OCI-LY7 (cell line): ENCODE data around the gene IP6K3. TPM values are rescaled to one million over a fixed set of nuclear protein-coding genes. Genes with fewer than 3 reads are reported as not detected.

ENCODE experiments used
- BruUV-seq: library from RNA; stranded (reverse); fragments of 400-500 nt; replicated peaks from 2 replicates; lab custom pipeline; 2021; lab: Mats Ljungman, UMichigan
- CTCF ChIA-PET: fragments of 300-600 bp; sonication (Branson Sonifier 250); formaldehyde crosslinking; loops from one replicate; lab custom pipeline; 2022; ENCODE audit warnings: antibody characterized with exemption; ENCODE audit not compliant: unreplicated experiment; lab: Charles Lee
- POLR2A ChIA-PET: fragments of 300-600 bp; sonication (Branson Sonifier 250); formaldehyde crosslinking; loops from one replicate; lab custom pipeline; 2022; ENCODE audit warnings: antibody characterized with exemption; lab: Charles Lee
- DNase-seq: peaks from one replicate; pipeline ENCODE4 v3.0.0-alpha.2; 2015; ENCODE audit warnings: low spot score
- H2AFZ ChIP-seq: fragments of 200-600 bp; sonication (generic), shearing (Covaris generic); 2 replicates; pipeline ENCODE4 v1.6.1; 2014; ENCODE audit warnings: mild to moderate bottlenecking, antibody characterized with exemption, low read length, moderate library complexity
- H3K27ac ChIP-seq: fragments of 200-600 bp; sonication (generic); 2 replicates; pipeline ENCODE4 v1.5.1; 2014; ENCODE audit warnings: mixed run types, low read depth, mild to moderate bottlenecking, moderate library complexity, low read length, inconsistent platforms; ENCODE audit not compliant: poor library complexity, severe bottlenecking
- H3K36me3 ChIP-seq: fragments of 200-600 bp; sonication (generic); 2 replicates; pipeline ENCODE4 v1.6.1; 2014; ENCODE audit warnings: mild to moderate bottlenecking, antibody characterized with exemption, low read length, moderate library complexity, mixed read lengths; ENCODE audit not compliant: insufficient read depth
- H3K4me1 ChIP-seq: fragments of 200-600 bp; sonication (generic); 2 replicates; pipeline ENCODE4 v1.5.1; 2014; ENCODE audit warnings: mild to moderate bottlenecking, low read length; ENCODE audit not compliant: insufficient read depth, poor library complexity, severe bottlenecking
- H3K4me2 ChIP-seq: fragments of 200-600 bp; sonication (generic); 2 replicates; pipeline ENCODE4 v1.6.1; 2014; ENCODE audit warnings: mild to moderate bottlenecking, low read length
- H3K4me3 ChIP-seq: fragments of 200-600 bp; sonication (generic); 2 replicates; pipeline ENCODE4 v1.5.1; 2014; ENCODE audit warnings: mild to moderate bottlenecking, low read depth, low read length; ENCODE audit not compliant: poor library complexity, severe bottlenecking
- H3K79me2 ChIP-seq: fragments of 200-600 bp; sonication (generic); 2 replicates; pipeline ENCODE4 v1.6.1; 2016; ENCODE audit warnings: low read depth, mild to moderate bottlenecking, low read length, moderate library complexity, mixed read lengths; ENCODE audit not compliant: insufficient read depth
- H3K9me2 ChIP-seq: fragments of 200-600 bp; sonication (generic); 2 replicates; pipeline ENCODE4 v1.6.1; 2016; ENCODE audit warnings: mild to moderate bottlenecking, low read length, mixed read lengths; ENCODE audit not compliant: insufficient read depth
- H3K9me3 ChIP-seq: fragments of 200-600 bp; sonication (generic); 2 replicates; pipeline ENCODE4 v1.6.1; 2014; ENCODE audit warnings: mild to moderate bottlenecking, mixed run types, low read length, mixed read lengths
- H4K20me1 ChIP-seq: fragments of 200-600 bp; sonication (generic); 2 replicates; pipeline ENCODE4 v1.6.1; 2014; ENCODE audit warnings: mild to moderate bottlenecking, antibody characterized with exemption, low read length, moderate library complexity, mixed read lengths; ENCODE audit not compliant: insufficient read depth
- EZH2phosphoT487 ChIP-seq: fragments of 200-600 bp; sonication (generic); IDR thresholded peaks from 2 replicates; pipeline ENCODE4 v1.6.1; 2018; ENCODE audit warnings: low read depth, borderline replicate concordance, mild to moderate bottlenecking, mixed run types, antibody characterized with exemption, low read length, moderate library complexity, mixed read lengths
- intact Hi-C: fragments of 100-400 bp; cut with micrococcal nuclease; formaldehyde crosslinking; loops from one replicate; pipeline ENCODE4 v1.10.0; 2022; ENCODE audit not compliant: unreplicated experiment
- total RNA-seq, 2 experiments: library from RNA; depleted of rRNA in 1 of 2; stranded (reverse); fragments of >200 nt in 1 of 2; shearing (Covaris generic) in 1 of 2; gene quantifications; 2 replicates each; pipeline ENCODE4 v1.2.3, GENCODE V29; 2014 to 2022
- TF ChIP-seq, protein P1 (sequence below): fragments of 200-600 bp; sonication (generic); conservative IDR thresholded peaks from 2 replicates; pipeline ENCODE4 v1.5.1; 2014; ENCODE audit warnings: mild to moderate bottlenecking, antibody characterized with exemption, low read length, moderate library complexity, mixed read lengths

The IP6K3 gene
- total RNA-seq, 2 experiments from 2014 or later = not detected

DNA sequence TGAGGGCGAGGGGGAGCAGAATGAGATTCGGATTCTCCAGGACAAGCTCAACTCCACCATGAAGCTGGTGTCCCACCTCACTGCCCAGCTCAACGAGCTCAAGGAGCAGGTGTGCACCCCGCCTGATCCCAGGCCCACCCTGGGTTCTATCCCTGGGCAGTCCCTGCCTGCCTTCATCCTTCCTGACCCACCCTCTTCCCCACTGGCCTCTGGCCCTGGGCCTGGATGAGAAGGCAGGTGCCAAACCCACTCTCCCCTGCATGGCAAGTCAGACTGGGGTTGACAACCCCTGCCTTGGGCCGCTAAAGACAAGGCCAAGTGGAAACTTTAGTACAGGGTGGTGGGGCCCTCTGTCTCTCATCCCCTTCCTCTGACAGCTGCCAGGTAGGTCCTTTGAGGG, 51.7 kb downstream of the IP6K3 start:
- no TSS peak for BruUV-seq
- Histone ChIP-seq H3K27ac (no peak overlapping the region), H3K4me2 (no peak overlapping the region), H4K20me1 (0 out of 2 replicates have a peak, but pooled peaks cover 2% of the 10 kb centered on the region), H3K4me3 (no peak overlapping the region), H2AFZ (no peak overlapping the region), H3K9me3 (no peaks in the 10 kb centered on the region), H3K79me2 (no peaks in the 10 kb centered on the region), H3K4me1 (peaks cover 26% of the 10 kb centered on the region), H3K36me3 (peaks cover 100% of the 10 kb centered on the region), H3K9me2 (no peaks in the 10 kb centered on the region)
- POLR2A ChIA-PET = no interaction called here
- CTCF ChIA-PET = no interaction called here
- TF ChIP-seq, protein P1, sequence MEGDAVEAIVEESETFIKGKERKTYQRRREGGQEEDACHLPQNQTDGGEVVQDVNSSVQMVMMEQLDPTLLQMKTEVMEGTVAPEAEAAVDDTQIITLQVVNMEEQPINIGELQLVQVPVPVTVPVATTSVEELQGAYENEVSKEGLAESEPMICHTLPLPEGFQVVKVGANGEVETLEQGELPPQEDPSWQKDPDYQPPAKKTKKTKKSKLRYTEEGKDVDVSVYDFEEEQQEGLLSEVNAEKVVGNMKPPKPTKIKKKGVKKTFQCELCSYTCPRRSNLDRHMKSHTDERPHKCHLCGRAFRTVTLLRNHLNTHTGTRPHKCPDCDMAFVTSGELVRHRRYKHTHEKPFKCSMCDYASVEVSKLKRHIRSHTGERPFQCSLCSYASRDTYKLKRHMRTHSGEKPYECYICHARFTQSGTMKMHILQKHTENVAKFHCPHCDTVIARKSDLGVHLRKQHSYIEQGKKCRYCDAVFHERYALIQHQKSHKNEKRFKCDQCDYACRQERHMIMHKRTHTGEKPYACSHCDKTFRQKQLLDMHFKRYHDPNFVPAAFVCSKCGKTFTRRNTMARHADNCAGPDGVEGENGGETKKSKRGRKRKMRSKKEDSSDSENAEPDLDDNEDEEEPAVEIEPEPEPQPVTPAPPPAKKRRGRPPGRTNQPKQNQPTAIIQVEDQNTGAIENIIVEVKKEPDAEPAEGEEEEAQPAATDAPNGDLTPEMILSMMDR = no peak
- no peak for TF ChIP-seq EZH2phosphoT487
- no peak for DNase-seq
- intact Hi-C loops = no loop called here

DNA sequence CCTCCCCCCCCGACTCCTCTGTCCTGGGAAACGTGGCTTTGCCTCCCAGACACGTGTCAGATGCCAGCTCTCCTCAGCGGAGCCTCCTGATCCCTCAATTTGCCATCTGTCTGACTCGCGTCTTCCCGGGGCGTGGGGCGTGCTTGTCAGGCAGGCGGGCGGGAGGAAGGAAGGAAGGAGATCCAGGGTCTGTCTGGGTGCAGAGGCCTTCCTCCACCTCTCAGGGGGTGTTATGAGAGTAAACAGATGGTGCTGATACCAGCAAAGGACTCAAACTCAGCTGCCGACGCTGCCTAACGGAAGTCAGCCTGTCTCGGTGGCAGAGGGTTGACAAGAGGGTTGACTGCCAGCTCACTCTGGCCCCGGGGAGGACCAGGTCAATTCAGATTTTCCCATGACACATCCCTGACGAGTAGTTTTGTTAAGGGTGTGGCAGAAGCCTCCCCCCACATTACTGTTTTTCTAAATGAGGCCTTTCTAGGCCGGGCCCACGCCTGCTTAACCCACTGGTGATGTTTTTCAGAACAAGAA, 52.2 kb downstream of the IP6K3 start:
- no peak overlapping the region for H3K4me2 ChIP-seq
- no TSS peak for BruUV-seq
- H3K79me2 ChIP-seq = no peaks in the 10 kb centered on the region
- CTCF ChIA-PET = no interaction called here
- H3K9me3 ChIP-seq = no peaks in the 10 kb centered on the region
- POLR2A ChIA-PET = interaction anchor here (0.6 kb wide), 1 partner anchor 353 kb away, joined by 3 read pairs; no protein-coding TSS in a partner anchor
- no peaks in the 10 kb centered on the region for H3K9me2 ChIP-seq
- H3K36me3 ChIP-seq = peaks cover 100% of the 10 kb centered on the region
- intact Hi-C loops = no loop called here
- no peak for DNase-seq
- peaks cover 21% of the 10 kb centered on the region for H3K4me1 ChIP-seq
- no peak for TF ChIP-seq EZH2phosphoT487
- TF ChIP-seq, protein P1 = no peak
- H3K4me3 ChIP-seq = no peak overlapping the region
- no peaks in the 10 kb centered on the region for H4K20me1 ChIP-seq
- no peak overlapping the region for H3K27ac ChIP-seq
- H2AFZ ChIP-seq = no peak overlapping the region

DNA sequence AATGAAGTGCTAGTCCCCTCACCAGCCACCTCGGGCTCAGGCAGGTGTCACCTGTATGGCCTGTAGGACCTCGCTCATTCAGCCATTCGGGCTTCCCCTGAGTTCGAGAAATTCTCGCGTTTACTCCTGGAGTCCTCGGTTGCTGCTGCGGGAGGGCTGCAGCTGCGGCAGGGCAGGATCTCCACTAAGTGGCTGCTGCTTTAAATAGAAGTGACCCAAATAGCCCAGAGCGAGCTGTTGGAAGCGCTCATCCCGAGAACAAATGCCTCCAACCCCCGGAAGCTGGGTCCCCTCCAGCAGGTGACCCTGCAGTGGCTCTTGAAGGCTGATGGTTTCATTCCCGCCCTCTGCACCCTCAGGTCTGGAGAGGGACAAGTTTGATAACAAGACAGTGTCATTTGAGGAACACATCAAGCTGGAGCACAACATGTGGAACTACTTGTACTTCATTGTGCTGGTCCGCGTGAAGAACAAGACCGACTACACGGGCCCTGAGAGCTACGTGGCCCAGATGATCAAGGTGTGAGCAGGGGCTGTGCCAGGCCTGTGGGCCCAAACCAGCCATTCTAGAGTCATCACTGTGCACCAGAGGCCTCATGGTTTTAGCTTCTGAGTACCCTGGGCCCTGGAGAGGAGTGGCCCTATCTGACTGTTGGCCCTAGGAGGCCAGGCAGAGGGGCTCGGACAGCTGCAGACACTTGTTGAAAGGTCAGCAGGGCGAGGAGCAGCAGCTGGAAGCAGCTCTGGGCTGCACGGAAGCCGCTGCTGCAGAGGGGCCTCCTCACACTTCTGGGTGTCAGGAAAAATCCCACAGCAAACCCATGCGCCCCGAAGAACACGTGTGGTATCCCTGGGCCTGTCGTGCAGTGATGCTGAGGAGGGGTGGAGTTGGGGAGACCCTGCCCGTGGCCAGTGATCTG, 53.3 kb downstream of the IP6K3 start:
- H3K9me2 ChIP-seq = no peaks in the 10 kb centered on the region
- no peaks in the 10 kb centered on the region for H3K79me2 ChIP-seq
- TF ChIP-seq, protein P1 = no peak
- no peak for TF ChIP-seq EZH2phosphoT487
- H3K4me1 ChIP-seq = peaks cover 19% of the 10 kb centered on the region
- H2AFZ ChIP-seq = no peak overlapping the region
- H3K36me3 ChIP-seq = peaks cover 100% of the 10 kb centered on the region
- ChIA-PET CTCF (no interaction called here), POLR2A (interaction anchor here (0.6 kb wide), 1 partner anchor 352 kb away, joined by 3 read pairs; no protein-coding TSS in a partner anchor)
- H3K4me3 ChIP-seq = no peak overlapping the region
- no peaks in the 10 kb centered on the region for H4K20me1 ChIP-seq
- no peaks in the 10 kb centered on the region for H3K9me3 ChIP-seq
- intact Hi-C loops = no loop called here
- H3K27ac ChIP-seq = no peak overlapping the region
- no TSS peak for BruUV-seq
- no peak for DNase-seq
- H3K4me2 ChIP-seq = no peak overlapping the region
